ENCODE measurements around the gene ECEL1.

DNA sequence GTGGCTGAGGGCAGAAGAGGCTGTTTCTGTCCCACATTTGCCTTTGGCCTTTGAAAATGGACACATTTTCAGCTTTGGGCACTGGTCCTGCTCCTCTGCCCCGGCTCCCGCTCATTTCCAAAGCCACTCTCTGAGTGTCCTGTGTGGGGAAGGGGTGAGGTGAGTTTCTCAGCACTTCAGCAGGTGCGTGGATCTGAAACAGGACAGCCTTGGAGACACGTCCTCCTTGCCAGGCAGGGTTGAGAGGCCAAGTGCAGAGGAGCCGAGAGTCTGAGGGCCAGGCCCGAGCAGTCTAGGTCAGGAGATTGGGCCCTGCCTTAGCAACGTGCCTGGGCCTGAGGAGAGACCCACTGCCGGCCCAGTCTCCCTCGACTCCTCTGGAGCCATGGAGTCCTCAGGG is 53.5 kb downstream of the ECEL1 start:
- TF ChIP-seq, protein P1, sequence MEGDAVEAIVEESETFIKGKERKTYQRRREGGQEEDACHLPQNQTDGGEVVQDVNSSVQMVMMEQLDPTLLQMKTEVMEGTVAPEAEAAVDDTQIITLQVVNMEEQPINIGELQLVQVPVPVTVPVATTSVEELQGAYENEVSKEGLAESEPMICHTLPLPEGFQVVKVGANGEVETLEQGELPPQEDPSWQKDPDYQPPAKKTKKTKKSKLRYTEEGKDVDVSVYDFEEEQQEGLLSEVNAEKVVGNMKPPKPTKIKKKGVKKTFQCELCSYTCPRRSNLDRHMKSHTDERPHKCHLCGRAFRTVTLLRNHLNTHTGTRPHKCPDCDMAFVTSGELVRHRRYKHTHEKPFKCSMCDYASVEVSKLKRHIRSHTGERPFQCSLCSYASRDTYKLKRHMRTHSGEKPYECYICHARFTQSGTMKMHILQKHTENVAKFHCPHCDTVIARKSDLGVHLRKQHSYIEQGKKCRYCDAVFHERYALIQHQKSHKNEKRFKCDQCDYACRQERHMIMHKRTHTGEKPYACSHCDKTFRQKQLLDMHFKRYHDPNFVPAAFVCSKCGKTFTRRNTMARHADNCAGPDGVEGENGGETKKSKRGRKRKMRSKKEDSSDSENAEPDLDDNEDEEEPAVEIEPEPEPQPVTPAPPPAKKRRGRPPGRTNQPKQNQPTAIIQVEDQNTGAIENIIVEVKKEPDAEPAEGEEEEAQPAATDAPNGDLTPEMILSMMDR (conservative IDR thresholded peaks at IDR 0.05): no peak
- no peak for TF ChIP-seq EZH2 (IDR thresholded peaks at IDR 0.05; ENCODE audit: low read depth)

Data from PC-9 (cell line).